ES-I3 (cell line): ENCODE results near the gene HBP1.
"Not testable (repeated sequence)": the region's sequence is repeated elsewhere in the genome, so short reads cannot be mapped to it uniquely, and the experiment has no call there.

ENCODE experiments used
- H3K36me3 ChIP-seq: 2 replicates; pipeline ENCODE4 v1.6.1; 2013; ENCODE audit warnings: mild to moderate bottlenecking, low read length, control low read depth, moderate library complexity; ENCODE audit not compliant: insufficient read depth
- H3K4me1 ChIP-seq: 2 replicates; pipeline ENCODE4 v1.6.1; 2013; ENCODE audit warnings: mild to moderate bottlenecking, control low read depth, low read length; ENCODE audit not compliant: insufficient read depth
- H3K9ac ChIP-seq: 2 replicates; pipeline ENCODE4 v1.6.1; 2013; ENCODE audit warnings: low read depth, mild to moderate bottlenecking, low read length, moderate library complexity
- H3K9me3 ChIP-seq: 2 replicates; pipeline ENCODE4 v1.6.1; 2013; ENCODE audit warnings: mild to moderate bottlenecking, low read length, moderate library complexity; ENCODE audit not compliant: control insufficient read depth, insufficient read depth

The HBP1 gene

GRCh38 chr7:107242267-107242666 is 73.5 kb downstream of the HBP1 start:
- no peaks in the 10 kb centered on the region for H3K4me1 ChIP-seq
- H3K9me3 ChIP-seq, result no peaks in the 10 kb centered on the region; the same call in 1 of the 2 replicates
- H3K36me3 ChIP-seq, result no peaks in the 10 kb centered on the region; the same call in 1 of the 2 replicates
- H3K9ac ChIP-seq, result no peak overlapping the region

- Histone ChIP-seq H3K4me1 (no peaks in the 10 kb centered on the region), H3K9ac (no peak overlapping the region), H3K9me3 (no peaks in the 10 kb centered on the region; the same call in 1 of the 2 replicates), H3K36me3 (no peaks in the 10 kb centered on the region; the same call in 1 of the 2 replicates)
Observed at GRCh38 chr7:107244613-107245012, 75.8 kb downstream of the HBP1 start.

DNA sequence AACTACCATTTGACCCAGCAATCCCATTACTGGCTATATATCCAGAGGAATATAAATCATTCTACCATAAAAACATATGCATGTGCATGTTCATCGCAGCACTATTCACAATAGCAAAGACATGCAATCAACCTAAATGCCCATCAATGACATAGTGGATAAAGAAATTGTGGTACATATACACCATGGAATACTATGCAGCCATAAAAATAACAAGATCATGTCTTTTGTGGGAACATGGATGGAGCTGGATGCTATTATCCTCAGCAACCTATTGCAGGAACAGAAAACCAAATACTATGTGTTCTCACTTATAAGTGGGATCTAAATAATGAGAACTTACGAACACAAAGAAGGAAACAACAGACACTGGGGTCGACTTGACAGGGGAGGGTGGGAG is 78.0 kb downstream of the HBP1 start:
- H3K9ac ChIP-seq, H3K4me1 ChIP-seq, H3K36me3 ChIP-seq, H3K9me3 ChIP-seq: not testable (repeated sequence)

- H3K36me3 ChIP-seq, result no peaks in the 10 kb centered on the region
- H3K9ac ChIP-seq, result no peak overlapping the region
- no peaks in the 10 kb centered on the region; the same call in 1 of the 2 replicates for H3K9me3 ChIP-seq
- no peaks in the 10 kb centered on the region for H3K4me1 ChIP-seq
Observed at GRCh38 chr7:107248551-107249316, 79.9 kb downstream of the HBP1 start.

GRCh38 chr7:107251963-107252362 is 83.2 kb downstream of the HBP1 start:
- H3K36me3 ChIP-seq, result no peaks in the 10 kb centered on the region
- H3K9me3 ChIP-seq, result no peaks in the 10 kb centered on the region
- H3K9ac ChIP-seq, result no peak overlapping the region
- H3K4me1 ChIP-seq, result no peaks in the 10 kb centered on the region
